Measurements from ENCODE around the gene QPRT. TPM values are rescaled to one million over a fixed set of nuclear protein-coding genes. Genes with fewer than 3 reads are reported as not detected.

The QPRT gene
- total RNA-seq, 3 donors from 2014 or later (not counting 1 experiment from before 2014, with no cell fraction given) = 2.5 to 6.3 (median 4.7) TPM

DNA sequence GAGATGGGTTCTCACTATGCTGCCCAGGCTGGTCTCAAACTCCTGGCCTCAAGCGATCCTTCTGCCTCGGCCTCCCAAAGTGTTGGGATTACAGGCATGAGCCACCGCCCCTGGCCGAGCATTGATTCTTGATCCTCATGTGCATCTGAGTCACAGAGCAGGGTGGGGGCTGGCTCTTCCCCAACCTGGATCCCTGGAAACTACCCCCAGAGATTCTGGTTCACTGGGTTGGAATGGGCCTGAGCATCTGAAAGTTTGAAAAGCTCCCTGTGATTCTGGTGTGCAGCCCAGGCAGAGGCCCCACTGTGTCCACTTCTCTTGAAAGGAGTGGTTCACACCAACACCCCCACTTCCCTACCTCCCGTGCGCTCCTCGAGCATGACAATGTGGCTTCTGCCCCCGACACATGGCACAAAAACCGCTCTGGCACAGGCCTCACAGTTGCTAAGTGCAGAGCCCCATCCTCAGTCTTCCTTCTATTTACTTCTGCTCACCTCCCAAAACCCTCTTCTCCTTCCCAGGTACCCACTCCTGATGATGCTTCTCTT is 4.6 kb downstream of the QPRT start:
- Histone ChIP-seq H3K4me3 (ENCODE audit: low read length) (no peak overlapping the region), H3K4me1 (ENCODE audit: control insufficient read depth, insufficient read depth, low read length) (peaks cover 18% of the 10 kb centered on the region), H3K36me3 (ENCODE audit: control insufficient read depth, insufficient read depth, low read length) (no peaks in the 10 kb centered on the region), H3K27ac (ENCODE audit: low read length) (no peak overlapping the region), H3K9me3 (ENCODE audit: control insufficient read depth, insufficient read depth, low read length) (no peaks in the 10 kb centered on the region), H3K27me3 (ENCODE audit: control insufficient read depth, insufficient read depth, low read length) (no peaks in the 10 kb centered on the region)
- TF ChIP-seq, protein P1, sequence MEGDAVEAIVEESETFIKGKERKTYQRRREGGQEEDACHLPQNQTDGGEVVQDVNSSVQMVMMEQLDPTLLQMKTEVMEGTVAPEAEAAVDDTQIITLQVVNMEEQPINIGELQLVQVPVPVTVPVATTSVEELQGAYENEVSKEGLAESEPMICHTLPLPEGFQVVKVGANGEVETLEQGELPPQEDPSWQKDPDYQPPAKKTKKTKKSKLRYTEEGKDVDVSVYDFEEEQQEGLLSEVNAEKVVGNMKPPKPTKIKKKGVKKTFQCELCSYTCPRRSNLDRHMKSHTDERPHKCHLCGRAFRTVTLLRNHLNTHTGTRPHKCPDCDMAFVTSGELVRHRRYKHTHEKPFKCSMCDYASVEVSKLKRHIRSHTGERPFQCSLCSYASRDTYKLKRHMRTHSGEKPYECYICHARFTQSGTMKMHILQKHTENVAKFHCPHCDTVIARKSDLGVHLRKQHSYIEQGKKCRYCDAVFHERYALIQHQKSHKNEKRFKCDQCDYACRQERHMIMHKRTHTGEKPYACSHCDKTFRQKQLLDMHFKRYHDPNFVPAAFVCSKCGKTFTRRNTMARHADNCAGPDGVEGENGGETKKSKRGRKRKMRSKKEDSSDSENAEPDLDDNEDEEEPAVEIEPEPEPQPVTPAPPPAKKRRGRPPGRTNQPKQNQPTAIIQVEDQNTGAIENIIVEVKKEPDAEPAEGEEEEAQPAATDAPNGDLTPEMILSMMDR (IDR thresholded peaks at IDR 0.05) = no peak
- Mint-ChIP-seq H3K4me3 (no peak overlapping the region), H3K27ac (no peak overlapping the region), H3K9me3 (no peaks in the 10 kb centered on the region), H3K4me1 (peaks cover 7 to 14% of the 10 kb centered on the region in 2 donors), H3K36me3 (no peaks in the 10 kb centered on the region), H3K27me3 (ENCODE audit: low read depth in 2 of 2) (no peaks in the 10 kb centered on the region)
- 85% methylated on average over 9 of the region's 9 CpGs for WGBS (ENCODE audit: insufficient coverage)
- ATAC-seq (no peak), DNase-seq (no peak)
- intact Hi-C loops (cut with micrococcal nuclease) = no loop called here

DNA sequence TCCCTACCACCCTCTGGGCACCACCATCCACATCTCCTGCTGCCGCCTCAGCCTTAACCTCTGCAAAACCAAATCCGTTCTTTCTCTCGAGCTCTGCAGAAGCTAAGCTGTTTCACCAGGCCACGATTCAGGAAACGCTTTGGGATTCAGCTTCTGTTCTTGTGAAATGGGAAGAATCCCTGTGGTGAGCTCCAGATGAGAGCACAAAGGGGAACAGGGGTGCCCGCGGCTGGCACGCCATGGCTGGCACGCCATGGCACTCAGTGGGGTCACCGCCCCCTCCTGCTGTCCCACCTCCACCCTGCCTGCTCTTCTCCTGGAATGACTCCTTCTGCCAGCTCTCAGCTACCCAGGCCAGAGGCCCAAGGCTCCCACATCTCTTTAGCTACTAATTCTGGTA is 5.7 kb downstream of the QPRT start:
- no peaks in the 10 kb centered on the region for H3K9me3 Mint-ChIP-seq
- intact Hi-C loops (cut with micrococcal nuclease) = no loop called here
- Histone ChIP-seq H3K9me3 (ENCODE audit: control insufficient read depth, insufficient read depth, low read length) (no peaks in the 10 kb centered on the region), H3K4me3 (ENCODE audit: low read length) (no peak overlapping the region), H3K27ac (ENCODE audit: low read length) (no peak overlapping the region), H3K4me1 (ENCODE audit: control insufficient read depth, insufficient read depth, low read length) (peaks cover 11% of the 10 kb centered on the region), H3K27me3 (ENCODE audit: control insufficient read depth, insufficient read depth, low read length) (no peaks in the 10 kb centered on the region), H3K36me3 (ENCODE audit: control insufficient read depth, insufficient read depth, low read length) (no peaks in the 10 kb centered on the region)
- H3K4me3 Mint-ChIP-seq = no peak overlapping the region
- no peaks in the 10 kb centered on the region for H3K27me3 Mint-ChIP-seq (ENCODE audit: low read depth in 2 of 2)
- TF ChIP-seq, protein P1 (IDR thresholded peaks at IDR 0.05) = no peak
- H3K36me3 Mint-ChIP-seq = no peaks in the 10 kb centered on the region
- peaks cover under 1 to 8% of the 10 kb centered on the region in 2 donors for H3K4me1 Mint-ChIP-seq
- DNase-seq (no peak), ATAC-seq (no peak)
- WGBS (ENCODE audit: insufficient coverage) = 95% methylated on average over 10 of the region's 10 CpGs
- H3K27ac Mint-ChIP-seq = no peak overlapping the region

DNA sequence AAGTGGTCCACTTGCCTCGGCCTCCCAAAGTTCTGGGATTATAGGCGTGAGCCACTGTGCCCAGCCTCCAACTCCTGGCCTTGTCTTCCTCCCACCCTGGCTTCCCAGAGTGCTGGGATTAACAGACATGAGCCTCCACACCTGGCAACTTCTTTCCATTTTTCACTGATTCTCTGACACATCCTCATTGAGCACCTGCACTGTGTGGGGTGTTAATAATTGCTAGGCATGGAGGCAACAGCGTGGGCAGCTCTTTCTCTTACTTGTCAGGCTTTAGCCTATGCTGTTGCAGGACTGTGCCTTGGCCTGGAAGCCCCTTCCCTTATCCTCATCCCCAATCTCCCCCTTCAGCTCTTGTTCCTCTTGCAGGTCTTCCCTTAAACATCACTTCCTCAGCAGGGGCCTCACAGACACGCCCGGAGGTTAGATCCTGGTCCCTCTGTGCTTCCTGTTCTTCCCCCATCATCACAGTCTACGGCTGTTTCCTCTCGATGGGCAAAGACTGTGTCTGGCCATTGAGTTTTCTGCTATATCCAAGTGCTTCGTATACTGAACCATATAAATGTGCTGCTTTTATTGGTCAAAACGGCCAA is 7.9 kb downstream of the QPRT start:
- H3K4me1 ChIP-seq (ENCODE audit: control insufficient read depth, insufficient read depth, low read length) = peaks cover 8% of the 10 kb centered on the region
- intact Hi-C loops (cut with micrococcal nuclease) = no loop called here
- ATAC-seq = no peak
- Mint-ChIP-seq H3K27me3 (ENCODE audit: low read depth in 2 of 2) (no peaks in the 10 kb centered on the region), H3K9me3 (no peaks in the 10 kb centered on the region), H3K4me1 (peaks cover 3 to 15% of the 10 kb centered on the region in 2 donors), H3K27ac (peak overlapping the region in 1 of 2 donors; percentile 22), H3K4me3 (no peak overlapping the region), H3K36me3 (no peaks in the 10 kb centered on the region)
- H3K27ac ChIP-seq (ENCODE audit: low read length) = no peak overlapping the region
- 53% methylated on average over 9 of the region's 9 CpGs for whole genome bisulfite sequencing (ENCODE audit: insufficient coverage)
- DNase-seq = no peak
- H3K36me3 ChIP-seq (ENCODE audit: control insufficient read depth, insufficient read depth, low read length) = no peaks in the 10 kb centered on the region
- TF ChIP-seq, protein P1 (IDR thresholded peaks at IDR 0.05) = no peak
- no peaks in the 10 kb centered on the region for H3K27me3 ChIP-seq (ENCODE audit: control insufficient read depth, insufficient read depth, low read length)
- no peak overlapping the region for H3K4me3 ChIP-seq (ENCODE audit: low read length)
- no peaks in the 10 kb centered on the region for H3K9me3 ChIP-seq (ENCODE audit: control insufficient read depth, insufficient read depth, low read length)

DNA sequence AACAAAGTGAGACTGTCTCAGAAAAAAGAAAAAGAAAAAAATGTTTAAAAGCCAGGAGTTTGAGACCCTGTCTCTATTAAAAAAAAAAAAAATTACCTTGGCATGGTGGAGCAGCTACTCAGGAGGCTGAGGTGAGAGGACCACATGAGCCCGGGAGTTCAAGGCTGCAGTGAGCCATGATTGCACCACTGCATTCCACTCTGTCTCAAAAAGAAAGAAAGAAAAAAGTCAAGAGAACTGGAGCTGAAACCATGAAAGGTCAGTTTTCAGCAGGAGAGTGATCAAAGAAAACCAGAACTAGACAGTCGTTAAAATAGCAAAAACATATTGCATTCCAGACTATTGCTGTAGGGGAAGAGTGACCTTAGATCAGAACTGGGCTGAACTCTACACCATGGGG is 8.8 kb downstream of the QPRT start:
- intact Hi-C loops (cut with micrococcal nuclease) = no loop called here
- no peaks in the 10 kb centered on the region for H3K36me3 ChIP-seq (ENCODE audit: control insufficient read depth, insufficient read depth, low read length)

More for the DNA sequence above, 8.8 kb downstream of the QPRT start:
- Histone ChIP-seq H3K9me3 (ENCODE audit: control insufficient read depth, insufficient read depth, low read length) (no peaks in the 10 kb centered on the region), H3K4me1 (ENCODE audit: control insufficient read depth, insufficient read depth, low read length) (peaks cover 11% of the 10 kb centered on the region), H3K27ac (ENCODE audit: low read length) (no peak overlapping the region), H3K4me3 (ENCODE audit: low read length) (no peak overlapping the region), H3K27me3 (ENCODE audit: control insufficient read depth, insufficient read depth, low read length) (no peaks in the 10 kb centered on the region)
- 69% methylated on average over 2 of the region's 2 CpGs for WGBS (ENCODE audit: insufficient coverage)
- no peak for DNase-seq
- Mint-ChIP-seq H3K4me1 (peaks cover 4 to 16% of the 10 kb centered on the region in 2 donors), H3K27me3 (ENCODE audit: low read depth in 2 of 2) (no peaks in the 10 kb centered on the region), H3K4me3 (no peak overlapping the region), H3K36me3 (no peaks in the 10 kb centered on the region), H3K9me3 (no peaks in the 10 kb centered on the region), H3K27ac (no peak overlapping the region)
- TF ChIP-seq, protein P1 (IDR thresholded peaks at IDR 0.05) = no peak
- no peak for ATAC-seq
